GM21529 (cell line): ENCODE data around the gene NIPAL4.

Experiments used
- ATAC-seq: cut with Tn5 transposase; IDR thresholded peaks from one replicate; pipeline ENCODE4 v1.9.1; 2021; ENCODE audit not compliant: unreplicated experiment

The NIPAL4 gene

DNA sequence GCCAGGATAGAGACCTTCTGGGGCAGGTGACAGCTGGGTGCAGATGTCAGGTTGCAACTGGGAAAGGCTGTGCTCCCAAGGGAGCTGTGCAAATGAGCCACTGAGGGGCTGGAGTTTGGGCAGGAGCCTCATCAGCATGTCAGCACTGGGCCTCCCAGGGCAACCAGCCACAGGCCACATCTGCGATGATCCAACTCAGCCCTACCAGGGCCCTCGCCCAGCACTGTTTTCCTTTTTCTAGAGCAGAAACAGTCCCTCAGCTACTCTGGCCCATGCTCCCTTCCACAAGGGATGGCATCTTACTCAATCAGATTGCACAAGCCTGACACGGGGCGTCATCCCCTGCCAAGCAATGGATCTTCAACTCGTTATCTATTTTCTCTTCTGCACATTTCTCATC is 24.8 kb downstream of the NIPAL4 start:
- no peak for ATAC-seq

DNA sequence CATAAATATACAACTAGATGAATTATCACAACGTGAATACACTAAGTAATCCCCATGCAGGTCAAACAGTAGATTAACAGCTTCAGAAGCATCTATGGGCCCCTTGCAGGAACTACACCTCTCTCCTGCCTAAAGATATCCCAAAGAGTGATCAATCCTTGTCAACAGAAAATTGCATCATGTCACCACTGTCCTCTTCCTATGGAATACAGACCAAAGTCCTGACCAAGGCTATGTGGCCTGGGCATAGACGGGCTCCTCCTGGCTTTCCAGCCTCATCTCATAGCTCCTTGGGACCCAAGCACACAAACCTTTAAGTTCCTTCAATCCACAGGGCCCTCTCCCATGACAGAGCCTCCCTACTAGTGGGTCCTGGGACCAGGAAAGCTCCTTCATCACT is 25.3 kb downstream of the NIPAL4 start:
- no peak for ATAC-seq

DNA sequence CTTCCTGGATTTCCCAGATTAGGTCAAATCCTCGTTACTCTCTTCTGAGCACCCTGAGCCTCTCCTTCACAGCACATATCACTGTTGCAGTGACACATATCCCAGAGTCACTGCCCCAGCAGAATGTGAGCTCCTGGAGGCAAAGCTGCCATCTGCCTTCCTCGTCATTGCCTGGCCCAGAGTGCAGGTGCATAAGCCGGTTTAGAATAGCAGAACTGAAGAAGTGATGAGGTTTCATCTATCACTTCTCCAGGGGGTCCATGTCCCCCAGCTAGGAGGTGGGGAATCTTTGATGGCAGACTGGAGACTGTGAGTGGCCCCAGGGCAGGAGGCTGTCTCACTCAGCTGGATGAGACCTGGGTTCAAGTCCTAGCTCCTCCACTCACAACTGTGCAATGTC is 25.8 kb downstream of the NIPAL4 start:
- ATAC-seq = peak; percentile 50

DNA sequence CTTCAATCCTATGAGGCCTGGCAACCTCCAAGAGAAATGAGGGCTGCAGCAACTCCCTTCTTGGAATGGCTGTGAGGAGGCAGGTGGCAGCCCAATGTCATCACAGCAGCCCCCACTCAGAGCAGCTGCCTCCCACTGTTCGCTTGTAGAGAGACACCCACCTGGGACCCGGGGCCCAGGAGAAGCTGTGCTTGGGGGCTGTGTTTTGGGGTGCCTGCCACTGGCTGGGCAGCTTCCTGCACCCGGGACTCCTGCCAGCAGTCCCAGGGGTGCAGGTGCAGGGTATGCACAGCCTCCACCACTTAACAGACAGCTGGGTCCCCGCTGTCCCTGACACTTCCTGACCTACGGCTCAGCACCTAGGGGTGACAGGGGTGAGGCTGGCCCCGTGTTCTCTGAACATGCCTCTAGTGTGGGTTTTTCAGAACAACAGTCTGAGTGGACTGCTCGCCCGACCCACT is 26.2 kb downstream of the NIPAL4 start:
- ATAC-seq = peak; percentile 54

DNA sequence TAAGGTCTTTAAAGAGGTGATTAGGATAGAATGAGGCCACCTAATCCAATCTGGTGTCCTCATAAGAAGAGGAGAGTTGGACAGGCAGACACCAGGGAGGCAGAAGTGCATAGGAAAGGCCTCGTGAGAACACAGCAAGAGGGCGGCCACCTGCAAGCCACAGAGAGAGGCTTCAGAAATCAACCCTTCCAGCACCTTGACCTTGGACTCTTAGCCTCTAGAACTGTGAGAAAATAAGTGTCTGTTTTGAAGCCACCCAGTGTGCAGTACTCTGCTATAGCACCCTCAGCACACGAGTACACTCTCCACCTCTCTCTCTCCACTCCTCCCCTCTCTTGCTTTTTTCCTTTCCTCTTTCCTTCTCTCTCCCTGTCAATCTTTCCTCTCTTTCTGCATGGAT is 26.8 kb downstream of the NIPAL4 start:
- peak; percentile 50 for ATAC-seq

DNA sequence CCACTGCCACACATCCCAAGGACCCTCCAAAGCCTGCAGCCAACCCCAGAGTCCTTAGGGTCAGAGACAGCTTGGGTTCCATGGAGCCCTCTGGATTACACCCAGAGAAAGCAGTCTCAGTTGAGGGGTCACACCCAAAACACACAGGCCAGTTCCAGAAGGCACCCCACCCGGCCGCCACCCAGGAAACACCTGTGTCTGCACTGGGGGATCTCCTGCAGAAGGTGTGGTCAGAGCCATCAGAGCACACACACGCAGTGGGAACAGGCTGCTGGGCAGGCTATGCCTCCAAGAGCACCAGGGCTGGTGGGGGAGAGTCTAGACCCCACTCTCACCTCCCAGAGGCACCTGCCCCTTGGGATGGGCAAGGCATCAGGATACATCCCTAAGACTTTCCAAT is 27.3 kb downstream of the NIPAL4 start:
- ATAC-seq = peak; percentile 48

DNA sequence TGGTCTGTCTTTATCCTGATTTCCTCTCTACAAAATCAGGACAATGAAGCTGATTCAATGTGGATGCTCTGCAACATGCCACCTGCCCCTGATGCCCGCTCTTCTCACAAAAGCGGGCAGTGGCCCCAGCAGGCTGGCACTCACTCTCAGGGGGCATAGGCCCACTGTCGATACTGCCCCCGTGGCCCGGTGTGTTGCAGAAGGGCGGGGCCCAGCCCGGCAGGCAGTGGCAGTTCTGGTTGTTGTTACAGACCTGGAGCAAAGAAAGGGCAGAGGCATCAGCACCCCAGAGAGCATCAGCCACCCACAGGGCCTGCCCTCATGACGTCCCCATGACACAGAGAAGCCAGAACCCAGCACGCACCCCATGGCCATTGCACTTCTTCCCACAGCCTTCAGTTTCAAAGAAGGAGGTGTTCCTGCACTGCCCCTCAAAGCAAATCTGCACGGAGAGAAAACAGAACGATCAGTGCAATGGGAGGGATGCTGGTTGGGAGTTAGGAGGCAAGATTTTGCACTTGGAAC is 31.5 kb downstream of the NIPAL4 start:
- ATAC-seq = no peak

DNA sequence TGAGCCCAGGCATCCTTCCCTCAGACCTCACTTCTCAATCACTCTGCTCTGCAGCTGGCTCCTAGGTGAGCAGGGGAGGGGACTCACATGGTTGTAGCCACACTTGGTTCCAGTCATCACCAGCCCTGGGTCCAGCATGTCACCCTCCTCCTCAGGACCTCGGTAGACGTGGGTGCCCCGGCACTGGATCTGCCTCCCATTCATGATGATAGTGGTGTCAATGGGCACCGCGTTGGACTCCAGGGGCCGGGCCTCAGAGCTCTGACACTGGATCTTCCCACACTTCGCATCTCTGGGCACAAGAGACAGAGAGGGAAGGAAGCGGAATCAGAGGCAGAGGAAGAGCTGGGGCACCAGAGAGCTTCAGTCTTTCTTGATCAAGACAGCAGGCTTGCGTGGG is 32.9 kb downstream of the NIPAL4 start:
- ATAC-seq = no peak

DNA sequence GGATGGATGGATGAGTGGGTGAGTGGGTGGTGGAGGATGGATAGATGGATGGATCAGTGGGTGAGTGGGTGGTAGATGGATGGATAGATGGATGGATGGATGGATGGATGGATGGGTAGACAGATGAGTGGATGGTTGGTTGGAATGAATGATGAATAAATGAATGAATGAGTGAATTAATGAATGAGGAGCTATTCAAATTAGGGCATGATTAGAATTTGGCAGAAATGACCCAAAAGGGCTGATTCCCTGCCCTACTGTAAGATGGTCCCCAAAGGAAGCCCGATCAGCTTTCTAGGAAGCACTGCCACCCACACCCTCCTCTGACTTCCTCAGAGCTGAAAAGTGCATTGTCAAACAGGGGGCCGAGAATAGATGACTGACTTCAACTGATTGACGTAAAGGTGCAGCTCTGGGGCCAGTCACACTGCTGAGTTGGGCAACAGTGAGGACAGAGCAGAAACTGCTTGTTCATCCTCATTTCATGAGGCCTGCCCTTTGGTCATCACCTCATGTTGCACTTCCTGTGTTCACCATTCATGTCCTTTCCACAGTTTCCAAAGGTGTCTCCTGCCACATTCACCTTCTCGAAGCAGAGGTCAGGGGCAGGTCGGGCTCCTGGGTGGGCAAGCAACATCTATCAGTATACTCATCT is 34.3 kb downstream of the NIPAL4 start:
- ATAC-seq = no peak

DNA sequence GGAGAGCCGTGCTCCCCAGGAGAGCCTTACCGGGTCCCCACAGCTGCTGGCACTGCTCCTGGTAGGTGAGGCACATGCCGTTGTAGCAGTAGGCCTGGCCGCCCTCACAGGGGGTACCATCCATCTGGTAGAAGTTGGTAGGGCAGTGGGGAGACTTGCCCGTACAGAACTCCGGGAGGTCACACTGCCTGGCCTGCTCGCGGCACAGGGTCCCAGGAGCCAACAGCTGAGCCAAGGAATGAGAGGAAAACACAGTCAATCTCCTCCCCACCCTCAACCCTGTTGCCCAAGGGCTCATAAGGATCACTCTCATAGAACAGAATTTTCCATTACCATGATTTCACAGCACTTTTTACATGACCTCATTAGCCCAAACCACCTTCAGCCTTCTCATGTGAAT is 36.9 kb downstream of the NIPAL4 start:
- ATAC-seq = no peak

DNA sequence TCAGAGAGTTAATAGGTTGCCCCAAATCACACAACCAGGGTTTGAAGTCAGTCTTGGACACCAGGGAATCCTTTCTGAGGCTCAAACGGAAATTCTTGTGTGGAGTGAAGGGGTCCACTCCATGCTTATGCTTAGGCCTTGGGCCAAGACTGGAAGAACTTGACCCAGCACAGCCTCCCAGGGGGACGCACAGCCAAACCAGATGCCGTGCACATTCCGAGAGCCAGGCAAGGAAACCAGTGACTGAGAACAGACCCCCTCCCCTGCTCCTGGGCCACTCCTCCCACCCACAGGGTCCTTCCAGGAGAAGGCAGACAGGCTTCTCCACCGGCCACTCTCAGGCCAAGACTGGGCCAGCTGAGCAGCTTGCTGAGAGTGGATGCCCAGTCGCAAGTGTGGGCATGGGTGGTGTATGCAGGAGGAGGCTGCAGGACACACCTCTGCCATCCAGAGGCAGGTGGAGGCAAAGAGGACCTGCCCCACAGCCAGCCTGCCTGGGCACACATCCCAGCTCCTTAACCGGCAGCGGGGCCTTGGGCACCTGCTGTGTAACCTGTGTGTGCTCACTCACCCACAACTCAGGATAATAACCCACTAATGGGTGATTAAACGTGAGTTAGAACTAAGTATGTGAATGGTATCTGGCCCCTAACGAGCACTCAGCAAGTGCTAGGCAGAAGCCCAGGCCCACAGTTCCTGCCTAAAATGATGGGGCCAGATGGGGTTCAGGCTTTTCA is 38.0 kb downstream of the NIPAL4 start:
- ATAC-seq = no peak

DNA sequence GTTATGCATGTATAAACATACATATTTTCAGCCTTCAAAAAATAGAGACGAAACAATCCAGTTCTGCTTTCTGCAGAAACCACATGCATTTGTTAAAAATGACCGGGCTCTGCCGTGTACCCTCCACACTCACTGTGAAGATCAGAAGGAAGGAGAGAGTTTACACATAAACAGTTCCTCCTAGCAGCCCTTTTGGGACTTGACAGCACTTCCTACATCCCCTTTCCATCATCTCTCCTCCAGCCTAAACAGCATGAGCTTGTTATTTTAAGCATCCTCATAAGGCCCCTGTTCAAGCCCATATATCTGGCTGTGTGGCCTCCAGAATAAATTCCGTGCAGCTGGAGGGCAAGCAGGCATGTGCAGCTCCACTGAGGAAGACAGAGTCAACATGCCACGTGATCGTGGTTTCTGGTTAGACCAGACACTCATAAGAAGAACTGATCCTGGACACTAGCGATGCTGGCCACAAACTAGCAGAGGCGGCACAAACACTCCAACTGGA is 42.2 kb downstream of the NIPAL4 start:
- peak; percentile 76 for ATAC-seq

DNA sequence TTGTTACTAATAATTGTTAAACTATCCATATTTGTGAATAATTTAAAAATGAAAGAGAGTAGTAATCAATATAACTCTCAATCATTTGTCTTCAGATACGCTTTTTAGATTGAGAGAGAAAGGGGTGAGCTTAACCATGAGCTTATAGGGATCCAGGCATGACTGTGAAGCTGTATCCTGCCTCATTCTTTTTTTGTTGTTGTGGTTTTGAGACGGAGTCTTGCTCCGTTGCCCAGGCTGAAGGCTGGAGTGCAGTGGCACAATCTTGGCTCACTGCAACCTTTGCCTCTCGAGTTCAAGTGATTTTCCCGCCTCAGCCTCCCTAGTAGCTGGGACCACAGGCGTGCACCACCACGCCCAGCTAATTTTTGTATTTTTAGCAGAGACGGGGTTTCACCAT is 44.0 kb downstream of the NIPAL4 start:
- no peak for ATAC-seq

DNA sequence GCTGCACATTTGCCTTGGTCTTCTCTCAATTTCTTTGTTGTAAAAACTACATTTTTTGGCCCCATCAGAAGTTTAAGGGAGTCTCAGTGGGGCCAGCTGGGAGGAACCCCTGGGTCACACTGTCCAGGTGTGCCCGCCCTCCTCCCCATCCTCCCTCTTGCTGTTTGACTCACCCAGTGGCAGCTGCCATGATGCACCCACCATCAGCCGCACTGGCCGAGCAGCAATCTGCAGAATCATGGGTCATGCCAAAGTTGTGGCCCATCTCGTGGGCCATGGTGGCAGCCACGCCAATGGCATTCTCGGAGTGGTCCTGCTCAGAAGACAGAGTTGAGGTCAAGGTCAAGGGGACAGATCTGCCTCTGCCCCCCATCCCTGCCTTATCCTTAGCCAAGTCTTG is 45.5 kb downstream of the NIPAL4 start:
- ATAC-seq = no peak

DNA sequence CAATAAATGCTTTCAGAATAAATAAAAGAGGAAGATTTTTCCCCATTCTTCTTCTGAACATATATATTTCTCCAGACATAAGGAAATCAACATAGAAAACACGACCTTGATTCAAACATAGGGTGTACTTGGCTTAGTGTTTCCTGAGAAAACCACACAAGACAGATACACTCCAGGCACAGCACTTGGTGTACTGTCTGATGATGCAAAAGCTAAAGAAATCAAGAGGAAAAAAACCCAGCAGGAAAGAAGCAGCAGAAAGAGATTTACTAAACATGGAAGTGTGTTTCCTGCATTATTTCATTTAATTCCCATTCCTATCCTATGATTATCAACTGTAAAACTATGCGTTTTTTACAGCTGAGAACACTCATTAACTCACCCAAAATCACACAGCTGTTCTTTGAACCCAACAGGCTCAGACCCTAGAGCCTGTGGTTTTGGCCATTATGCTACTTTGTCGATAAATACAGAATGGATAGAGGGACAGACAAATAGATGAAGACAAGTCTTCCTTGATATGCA is 46.1 kb downstream of the NIPAL4 start:
- ATAC-seq = no peak

DNA sequence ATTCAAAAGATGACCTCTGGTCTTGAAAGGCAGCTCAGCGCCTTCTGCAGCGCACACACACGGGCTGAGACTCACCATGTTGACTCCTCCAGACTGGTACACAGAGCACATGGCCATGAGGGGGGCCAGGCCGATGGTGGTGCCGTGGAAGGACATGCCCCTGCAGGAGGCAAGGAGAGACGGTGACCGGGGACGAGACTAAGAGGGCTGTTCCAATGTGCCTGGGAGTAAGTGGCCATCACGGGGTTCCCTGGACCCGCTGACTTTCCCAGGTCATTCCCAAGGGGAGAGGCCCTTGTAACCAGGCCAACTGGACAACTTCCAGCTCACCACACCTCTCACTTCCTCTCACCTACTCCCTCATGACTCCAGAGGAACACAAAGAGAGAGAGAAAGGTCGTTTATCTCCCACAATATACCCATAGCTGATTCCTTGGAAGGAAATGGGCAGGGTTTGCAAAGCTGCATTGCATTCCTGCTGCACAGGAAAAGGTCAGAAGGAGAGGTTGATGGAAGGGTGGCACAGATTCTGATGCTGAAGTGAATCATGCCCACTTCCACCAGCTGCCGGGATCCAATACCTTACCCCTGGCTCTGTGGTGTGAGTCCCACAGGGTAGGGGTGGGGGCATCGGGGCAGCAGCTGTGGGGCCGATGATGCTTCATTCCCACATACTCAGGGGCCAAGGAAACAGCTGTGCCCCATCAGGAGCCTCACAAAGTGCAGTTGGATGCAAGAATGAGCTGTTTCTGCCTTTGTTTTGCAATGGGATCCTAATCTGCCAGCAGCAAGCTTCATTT is 47.2 kb downstream of the NIPAL4 start:
- no peak for ATAC-seq

DNA sequence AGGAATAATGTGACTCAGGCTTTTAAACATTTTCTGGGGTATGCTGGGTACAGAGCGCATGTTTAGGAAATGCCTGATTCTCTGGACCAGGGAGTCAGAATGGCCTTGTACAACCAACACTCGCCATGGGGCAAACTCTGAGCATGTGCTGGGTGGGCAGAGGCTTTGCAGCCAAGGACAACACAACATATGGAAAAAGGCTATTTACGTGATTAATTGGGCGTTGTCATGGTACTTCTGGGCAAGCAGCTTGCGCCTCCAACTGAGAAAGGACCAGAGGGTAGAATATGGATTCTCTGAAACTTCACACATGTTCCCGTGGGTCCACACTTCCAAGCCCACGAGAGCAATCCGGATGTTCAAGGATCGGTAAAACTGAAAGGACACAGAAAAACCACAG is 49.1 kb downstream of the NIPAL4 start:
- no peak for ATAC-seq

DNA sequence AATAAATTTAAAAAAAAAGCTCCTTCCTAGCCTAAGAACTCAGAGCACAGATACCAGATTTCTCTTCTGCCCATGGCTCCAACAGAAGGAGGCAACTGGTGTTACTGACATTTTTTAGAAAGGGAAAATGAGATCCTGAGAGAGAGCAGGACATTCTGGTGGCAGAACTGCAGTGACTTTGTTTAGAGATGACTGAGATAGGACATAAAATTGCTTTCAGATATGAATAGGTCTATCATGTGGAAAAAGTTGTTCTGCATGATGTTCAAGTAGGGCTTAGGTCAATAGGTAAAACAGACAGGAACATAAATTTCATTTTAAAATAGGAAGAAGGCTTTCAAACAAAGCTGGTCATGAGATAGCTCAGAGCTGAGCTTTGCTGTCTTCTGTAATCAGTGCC is 49.6 kb downstream of the NIPAL4 start:
- ATAC-seq = peak; percentile 87

DNA sequence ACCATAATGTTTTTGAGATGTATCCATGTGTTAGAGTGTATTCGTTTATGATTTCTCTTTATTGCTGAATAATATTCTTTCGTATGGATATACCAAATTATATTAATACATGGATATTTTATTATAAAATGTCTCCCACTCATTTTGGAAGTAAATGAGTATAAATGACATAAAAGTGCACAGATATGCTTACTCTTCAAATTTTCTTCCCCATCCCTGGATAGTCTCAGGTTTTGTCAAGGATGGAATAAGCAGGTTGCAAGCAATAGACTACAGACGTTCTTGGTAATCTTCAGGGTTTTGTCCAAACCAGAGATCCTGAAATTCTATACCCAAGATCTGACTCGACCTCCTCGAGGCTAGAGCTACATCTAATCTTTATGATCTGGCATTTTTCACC is 50.7 kb downstream of the NIPAL4 start:
- ATAC-seq = no peak

DNA sequence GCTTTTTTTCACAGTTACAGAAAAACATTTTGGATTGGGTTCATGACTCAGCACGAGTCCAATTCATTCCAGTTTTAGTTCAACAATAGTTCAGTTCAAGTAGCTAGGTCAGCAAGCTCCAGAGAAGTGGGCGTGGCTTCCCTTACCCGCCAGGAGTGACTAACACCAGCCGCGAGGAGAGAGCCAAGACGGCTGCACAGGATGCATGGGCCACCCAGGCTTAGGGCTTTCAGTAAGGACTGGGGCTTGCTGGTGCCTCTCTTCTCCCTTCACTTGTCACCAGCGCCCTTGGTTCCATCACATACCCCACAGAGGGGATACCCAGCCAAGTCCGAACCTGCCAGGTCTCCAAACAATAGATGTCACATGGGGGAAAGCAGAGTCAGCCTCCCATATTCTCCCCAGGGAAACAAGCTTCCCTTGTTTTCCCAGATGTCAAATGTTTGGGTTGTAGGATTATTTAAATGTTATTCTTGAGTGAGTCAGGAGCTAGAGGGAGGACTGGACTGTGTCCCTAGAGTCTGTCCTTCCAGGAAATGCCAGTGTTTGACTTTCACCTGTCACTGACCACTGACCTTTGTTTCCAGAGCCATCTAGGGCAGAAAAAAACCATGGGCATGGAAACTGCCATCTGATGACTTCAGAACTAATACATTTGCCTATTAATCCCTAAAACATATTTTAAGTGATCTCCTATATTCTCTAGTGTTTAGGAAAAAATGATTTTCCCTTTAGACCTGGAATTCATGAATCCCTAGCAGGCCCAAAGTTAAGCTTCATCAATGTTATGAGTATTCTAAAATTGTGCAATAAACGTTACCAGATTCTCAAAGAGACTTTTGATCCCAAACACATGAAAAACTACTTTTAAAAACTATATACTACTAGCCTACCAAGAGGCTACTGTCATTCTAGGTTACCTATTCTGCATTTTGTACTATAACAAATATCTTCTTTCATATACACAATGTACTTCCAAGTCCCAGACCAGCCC is 51.9 kb downstream of the NIPAL4 start:
- no peak for ATAC-seq
